ENCODE measurements around the gene CSRNP3.
A peak's percentile ranks its signal among the peaks of the same experiment; 100 is the strongest.

CSRNP3 gene

GRCh38 chr2:165443511-165443910, 26.0 kb upstream of the CSRNP3 start:
- H4K20me1 ChIP-seq (ENCODE audit: insufficient read depth, low read length, poor library complexity, severe bottlenecking) = no peaks in the 10 kb centered on the region
- TF ChIP-seq EZH2phosphoT487 (IDR thresholded peaks at IDR 0.05; ENCODE audit: borderline replicate concordance) = no peak
- TF ChIP-seq CTCF (conservative IDR thresholded peaks at IDR 0.05; ENCODE audit: low read length) = no peak
- H3K9ac ChIP-seq (ENCODE audit: low read depth, low read length, poor library complexity, severe bottlenecking) = no peak overlapping the region
- H3K79me2 ChIP-seq (ENCODE audit: insufficient read depth, low read length) = no peaks in the 10 kb centered on the region
- no peak overlapping the region for H3K4me3 ChIP-seq (ENCODE audit: low read length, poor library complexity, severe bottlenecking)
- peak overlapping the region; percentile 11 for H3K4me2 ChIP-seq (ENCODE audit: low read depth, low read length, poor library complexity, severe bottlenecking)
- H3K4me1 ChIP-seq (ENCODE audit: insufficient read depth, low read length, poor library complexity, severe bottlenecking) = peaks cover 12% of the 10 kb centered on the region
- no peaks in the 10 kb centered on the region for H3F3A ChIP-seq (ENCODE audit: low read depth)
- no peak overlapping the region for H2AFZ ChIP-seq (ENCODE audit: low read length)
- no peaks in the 10 kb centered on the region for H3K27me3 ChIP-seq (ENCODE audit: insufficient read depth, low read length, poor library complexity, severe bottlenecking)
- H3K36me3 ChIP-seq (ENCODE audit: insufficient read depth, low read length) = no peaks in the 10 kb centered on the region
- H3K9me2 ChIP-seq (replicated peaks; ENCODE audit: low read depth, low read length) = no peaks in the 10 kb centered on the region
- H3K9me3 ChIP-seq (ENCODE audit: insufficient read depth, low read depth, low read length) = no peaks in the 10 kb centered on the region

- no peak for TF ChIP-seq CTCF (conservative IDR thresholded peaks at IDR 0.05; ENCODE audit: low read length)
- Histone ChIP-seq H4K20me1 (ENCODE audit: insufficient read depth, low read length, poor library complexity, severe bottlenecking) (no peaks in the 10 kb centered on the region), H2AFZ (ENCODE audit: low read length) (no peak overlapping the region), H3K4me3 (ENCODE audit: low read length, poor library complexity, severe bottlenecking) (no peak overlapping the region), H3K9me2 (replicated peaks; ENCODE audit: low read depth, low read length) (no peaks in the 10 kb centered on the region), H3K9ac (ENCODE audit: low read depth, low read length, poor library complexity, severe bottlenecking) (no peak overlapping the region), H3K4me1 (ENCODE audit: insufficient read depth, low read length, poor library complexity, severe bottlenecking) (peaks cover 30% of the 10 kb centered on the region), H3F3A (ENCODE audit: low read depth) (no peaks in the 10 kb centered on the region), H3K36me3 (ENCODE audit: insufficient read depth, low read length) (no peaks in the 10 kb centered on the region), H3K4me2 (ENCODE audit: low read depth, low read length, poor library complexity, severe bottlenecking) (no peak overlapping the region), H3K79me2 (ENCODE audit: insufficient read depth, low read length) (no peaks in the 10 kb centered on the region), H3K27me3 (ENCODE audit: insufficient read depth, low read length, poor library complexity, severe bottlenecking) (no peaks in the 10 kb centered on the region), H3K9me3 (ENCODE audit: insufficient read depth, low read depth, low read length) (no peaks in the 10 kb centered on the region)
These were observed 21.1 kb upstream of the CSRNP3 start for GRCh38 chr2:165448406-165448805.

DNA sequence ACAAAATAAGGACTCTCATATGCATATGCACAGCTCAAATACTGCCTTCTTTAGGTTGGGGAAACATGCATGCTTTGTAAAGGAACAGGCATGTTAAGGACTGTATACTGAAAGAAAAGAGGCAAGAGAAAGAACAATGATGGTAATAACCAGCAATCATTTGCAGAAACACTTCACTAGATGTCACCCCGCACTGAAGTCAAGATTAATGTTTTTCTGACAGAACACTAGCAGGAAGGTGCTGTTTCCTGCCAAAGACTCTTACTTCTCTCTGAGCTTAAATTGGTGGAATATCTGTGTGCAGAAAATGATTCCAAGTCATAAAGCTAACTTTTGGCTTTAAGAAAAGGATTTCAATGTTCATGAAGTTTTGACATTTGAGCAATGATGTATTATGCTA, 19.3 kb upstream of the CSRNP3 start:
- Histone ChIP-seq H3K4me1 (ENCODE audit: insufficient read depth, low read length, poor library complexity, severe bottlenecking) (peaks cover 22% of the 10 kb centered on the region), H3K27me3 (ENCODE audit: insufficient read depth, low read length, poor library complexity, severe bottlenecking) (no peaks in the 10 kb centered on the region)

More for the DNA sequence above, 19.3 kb upstream of the CSRNP3 start:
- Histone ChIP-seq H3K9me3 (ENCODE audit: insufficient read depth, low read depth, low read length) (0 out of 2 replicates have a peak, but pooled peaks cover 3% of the 10 kb centered on the region), H3K9ac (ENCODE audit: low read depth, low read length, poor library complexity, severe bottlenecking) (no peak overlapping the region), H3K4me3 (ENCODE audit: low read length, poor library complexity, severe bottlenecking) (no peak overlapping the region), H3K79me2 (ENCODE audit: insufficient read depth, low read length) (no peaks in the 10 kb centered on the region), H3K36me3 (ENCODE audit: insufficient read depth, low read length) (no peaks in the 10 kb centered on the region), H3K4me2 (ENCODE audit: low read depth, low read length, poor library complexity, severe bottlenecking) (peak overlapping the region; percentile 34), H3F3A (ENCODE audit: low read depth) (no peaks in the 10 kb centered on the region), H2AFZ (ENCODE audit: low read length) (no peak overlapping the region), H3K9me2 (replicated peaks; ENCODE audit: low read depth, low read length) (no peaks in the 10 kb centered on the region), H4K20me1 (ENCODE audit: insufficient read depth, low read length, poor library complexity, severe bottlenecking) (no peaks in the 10 kb centered on the region)
- TF ChIP-seq CTCF (conservative IDR thresholded peaks at IDR 0.05; ENCODE audit: low read length) (peak; percentile 51), EZH2phosphoT487 (IDR thresholded peaks at IDR 0.05; ENCODE audit: borderline replicate concordance) (no peak)

All from Loucy (cell line).